GM12872 (cell line): ENCODE measurements around the gene HS3ST3A1.

Experiments used
- CTCF ChIP-seq: IDR thresholded peaks from 3 replicates; pipeline ENCODE4 v1.5.1; 2011; ENCODE audit warnings: low read depth, mild to moderate bottlenecking, low read length, moderate library complexity; ENCODE audit not compliant: insufficient read depth

Gene HS3ST3A1

DNA sequence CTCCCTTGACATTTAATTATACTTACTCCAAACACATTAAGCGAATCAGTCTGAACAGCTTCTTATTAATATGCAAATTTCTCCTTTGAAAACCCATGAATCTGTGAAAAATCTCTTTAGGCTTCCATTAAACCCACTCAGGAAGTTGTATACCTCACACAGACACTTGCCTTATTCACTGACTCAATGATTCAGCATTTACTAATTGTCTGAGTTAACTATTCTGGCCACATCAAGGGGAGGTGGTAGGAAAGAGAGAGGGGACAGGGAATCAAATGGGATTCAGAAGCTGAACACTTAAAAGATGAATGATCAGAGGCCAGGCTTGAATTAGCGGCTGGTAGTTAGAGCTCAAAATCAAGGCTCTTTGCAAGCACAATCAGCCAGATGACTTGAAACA, 70.0 kb downstream of the HS3ST3A1 start:
- no peak for TF ChIP-seq CTCF

DNA sequence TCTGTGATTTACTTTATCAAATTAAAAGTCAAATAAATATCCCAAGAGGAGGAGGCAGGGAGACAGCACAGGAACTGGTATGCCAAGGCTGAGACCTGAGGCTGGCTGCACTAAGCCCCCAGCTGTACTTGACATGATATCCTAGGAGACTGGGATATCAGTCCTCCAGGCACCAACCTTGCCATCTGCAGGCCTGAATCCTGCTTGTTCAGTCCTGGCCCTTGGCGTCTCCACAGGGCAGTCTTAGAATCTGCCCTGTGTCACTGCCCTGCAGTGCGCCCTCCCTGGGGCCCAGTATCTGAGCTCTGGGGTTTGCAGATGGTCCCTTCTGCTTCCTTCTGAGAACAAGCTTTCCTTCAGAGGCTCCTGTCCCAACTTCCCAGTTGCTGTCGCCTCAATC, 75.9 kb downstream of the HS3ST3A1 start:
- TF ChIP-seq CTCF, result no peak

- TF ChIP-seq CTCF, result no peak
Measured at GRCh38 chr17:13523164-13523563, 78.6 kb downstream of the HS3ST3A1 start.

- no peak for TF ChIP-seq CTCF
Measured at GRCh38 chr17:13522749-13523148, 79.0 kb downstream of the HS3ST3A1 start.

DNA sequence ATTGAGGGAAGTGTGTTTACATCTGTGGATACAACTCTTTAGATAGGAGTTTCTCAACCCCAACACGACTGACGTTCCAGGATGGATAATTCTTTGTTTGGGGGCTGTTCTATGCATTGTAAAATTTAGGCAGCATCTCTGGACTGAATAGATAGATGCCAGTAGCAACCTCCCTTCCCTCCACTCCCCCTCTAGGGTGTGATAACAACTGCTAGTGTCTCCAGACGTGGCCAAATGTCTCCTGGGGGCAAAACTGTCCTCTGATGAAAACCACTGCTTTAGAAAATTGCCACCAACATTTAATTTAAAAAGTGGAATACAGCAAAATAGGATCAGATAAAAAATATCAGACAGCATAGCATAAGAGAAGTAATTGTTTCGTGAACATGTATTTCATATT, 79.9 kb downstream of the HS3ST3A1 start:
- no peak for TF ChIP-seq CTCF

GRCh38 chr17:13520899-13521572, 80.7 kb downstream of the HS3ST3A1 start:
- TF ChIP-seq CTCF, result no peak

GRCh38 chr17:13518261-13519000, 83.3 kb downstream of the HS3ST3A1 start:
- TF ChIP-seq CTCF, result no peak
